ENCODE measurements around the gene GALNT2.

DNA sequence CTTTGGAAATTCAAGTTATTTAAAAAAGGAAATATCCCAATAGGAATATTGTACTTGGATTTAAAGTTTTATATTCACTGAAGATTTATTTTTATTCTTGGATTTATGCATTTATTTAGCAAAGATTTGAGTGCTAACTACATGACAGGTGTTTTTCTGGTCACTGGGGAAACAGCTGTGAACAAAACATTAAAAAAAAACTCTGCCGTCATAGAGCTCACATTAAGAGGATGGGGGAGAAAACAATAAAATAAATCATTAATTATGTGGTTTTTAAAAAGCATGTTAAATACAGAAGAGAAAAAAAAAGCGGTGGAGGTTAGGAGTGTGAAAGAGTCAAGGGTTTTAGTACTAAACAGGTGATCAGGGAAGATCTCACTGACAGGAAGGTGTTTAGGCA is 149.9 kb downstream of the GALNT2 start:
- TF ChIP-seq, protein P1, sequence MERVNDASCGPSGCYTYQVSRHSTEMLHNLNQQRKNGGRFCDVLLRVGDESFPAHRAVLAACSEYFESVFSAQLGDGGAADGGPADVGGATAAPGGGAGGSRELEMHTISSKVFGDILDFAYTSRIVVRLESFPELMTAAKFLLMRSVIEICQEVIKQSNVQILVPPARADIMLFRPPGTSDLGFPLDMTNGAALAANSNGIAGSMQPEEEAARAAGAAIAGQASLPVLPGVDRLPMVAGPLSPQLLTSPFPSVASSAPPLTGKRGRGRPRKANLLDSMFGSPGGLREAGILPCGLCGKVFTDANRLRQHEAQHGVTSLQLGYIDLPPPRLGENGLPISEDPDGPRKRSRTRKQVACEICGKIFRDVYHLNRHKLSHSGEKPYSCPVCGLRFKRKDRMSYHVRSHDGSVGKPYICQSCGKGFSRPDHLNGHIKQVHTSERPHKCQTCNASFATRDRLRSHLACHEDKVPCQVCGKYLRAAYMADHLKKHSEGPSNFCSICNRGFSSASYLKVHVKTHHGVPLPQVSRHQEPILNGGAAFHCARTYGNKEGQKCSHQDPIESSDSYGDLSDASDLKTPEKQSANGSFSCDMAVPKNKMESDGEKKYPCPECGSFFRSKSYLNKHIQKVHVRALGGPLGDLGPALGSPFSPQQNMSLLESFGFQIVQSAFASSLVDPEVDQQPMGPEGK (CRISPR knock-in tag; IDR thresholded peaks at IDR 0.05; ENCODE audit: borderline replicate concordance), result no peak
- TF ChIP-seq ZFP30 (CRISPR knock-in tag; IDR thresholded peaks at IDR 0.05) (no peak), ZFP3 (CRISPR knock-in tag; IDR thresholded peaks at IDR 0.05) (no peak), GLIS3 (CRISPR knock-in tag; IDR thresholded peaks at IDR 0.05) (no peak), SNAI2 (CRISPR knock-in tag; IDR thresholded peaks at IDR 0.05) (no peak), ISL1 (CRISPR knock-in tag; IDR thresholded peaks at IDR 0.05) (no peak), ZNF565 (CRISPR knock-in tag; conservative IDR thresholded peaks at IDR 0.05; ENCODE audit: low read depth) (no peak), BACH2 (CRISPR knock-in tag; IDR thresholded peaks at IDR 0.05; ENCODE audit: borderline replicate concordance) (no peak), TOX (CRISPR knock-in tag; IDR thresholded peaks at IDR 0.05; ENCODE audit: borderline replicate concordance) (no peak), RARB (CRISPR knock-in tag; IDR thresholded peaks at IDR 0.05) (no peak), ZNF8 (CRISPR knock-in tag; IDR thresholded peaks at IDR 0.05) (no peak), OSR1 (CRISPR knock-in tag; IDR thresholded peaks at IDR 0.05) (no peak), TCF4 (CRISPR knock-in tag; IDR thresholded peaks at IDR 0.05; ENCODE audit: borderline replicate concordance) (no peak), CSRNP3 (CRISPR knock-in tag; IDR thresholded peaks at IDR 0.05) (no peak)
